ENCODE data around the gene UBE2J1. TPM values are rescaled to one million over a fixed set of nuclear protein-coding genes. Genes with fewer than 3 reads are reported as not detected.

The UBE2J1 gene
- total and polyA plus RNA-seq, 10 of the 15 experiments (the other 5 are each of a cell fraction or from before 2014, with no cell fraction given): 48.7 to 131 (median 90.0) TPM

GRCh38 chr6:89360415-89360999, 8.0 kb upstream of the UBE2J1 start:
- ChIA-PET CTCF (interaction anchor here (1.0 to 11.4 kb wide), 5 partner anchors 8 to 249 kb away, joined by 3 to 260 read pairs (median 9); partner anchors contain the start of gene UBE2J1), POLR2A (interaction anchor here (1.0 to 3.7 kb wide), 6 partner anchors 11 to 280 kb away, joined by 3 to 51 read pairs (median 4); partner anchors contain the start of genes LYRM2 and PNRC1), RAD21 (ENCODE audit: unreplicated experiment) (interaction anchor here (1.1 to 11.8 kb wide), 6 partner anchors 9 to 62 kb away, joined by 3 to 187 read pairs (median 9); partner anchors contain the start of gene UBE2J1), SMC1A (ENCODE audit: uncharacterized antibody, unreplicated experiment) (interaction anchor here (0.8 to 11.9 kb wide), 6 partner anchors 9 to 119 kb away, joined by 3 to 252 read pairs (median 10); partner anchors contain the start of gene UBE2J1)
- peak overlapping the region; percentile 74 for H2AFZ ChIP-seq (ENCODE audit: control insufficient read depth, low read depth, low read length)
- H3K27me3 ChIP-seq (replicated peaks in 1 of 2; ENCODE audit: control insufficient read depth in 2 of 2, insufficient read depth in 2 of 2, low read length in 1 of 2): no peaks in the 10 kb centered on the region
- peak overlapping the region; percentile 10; the same call in 1 of the 2 replicates for H3K4me3 ChIP-seq
- H3K9ac ChIP-seq (ENCODE audit: control insufficient read depth, insufficient read depth, low read length): peak overlapping the region; percentile 35
- 30% methylated on average over 2 of the region's 2 CpGs for WGBS (ENCODE audit: insufficient coverage, insufficient replicate concordance, low lambda C conversion rate, missing lambda C conversion rate)
- peak overlapping the region; percentile 77 for H3K4me2 ChIP-seq (ENCODE audit: control insufficient read depth, insufficient read depth)
- FAIRE-seq (peak; percentile 78), ATAC-seq (peak; percentile 77), DNase-seq (ENCODE audit: low read depth, low spot score) (no peak)
- no TSS peak for BruUV-seq (replicated peaks)
- intact Hi-C loops (cut with micrococcal nuclease; ENCODE audit: unreplicated experiment): no loop called here
- peaks cover 2% of the 10 kb centered on the region; the same call in 2 of the 3 replicates for H3K9me3 ChIP-seq (replicated peaks; ENCODE audit: control insufficient read depth, insufficient read depth, low read length)
- no peaks in the 10 kb centered on the region for H4K20me1 ChIP-seq (ENCODE audit: control insufficient read depth, insufficient read depth)
- H3K27ac ChIP-seq (ENCODE audit: control insufficient read depth, insufficient read depth): peak overlapping the region; percentile 90
- H3K4me1 ChIP-seq (ENCODE audit: control insufficient read depth, insufficient read depth, low read length): peaks cover 64% of the 10 kb centered on the region
- no peaks in the 10 kb centered on the region for H3K36me3 ChIP-seq (ENCODE audit: control insufficient read depth in 2 of 2, insufficient read depth in 2 of 2, low read length in 1 of 2)
- H3K79me2 ChIP-seq (ENCODE audit: control insufficient read depth, insufficient read depth, low read length): peaks cover 5% of the 10 kb centered on the region
- in situ Hi-C loops (cut with MboI): no loop called here
- TF ChIP-seq IRF4 (IDR thresholded peaks at IDR 0.05; ENCODE audit: low read depth, low read length) (peak; percentile 62; the same call in 1 of the 2 replicates), POLR2A (IDR thresholded peaks at IDR 0.05; ENCODE audit: low read depth, low read length) (no peak), BMI1 (IDR thresholded peaks at IDR 0.05; ENCODE audit: borderline replicate concordance) (no peak), MTA2 (IDR thresholded peaks at IDR 0.05; ENCODE audit: low read depth) (peak; percentile 75), JUNB (IDR thresholded peaks at IDR 0.05) (peak; percentile 87), IKZF1 (conservative IDR thresholded peaks at IDR 0.05) (no peak), CBX3 (IDR thresholded peaks at IDR 0.05; ENCODE audit: borderline replicate concordance, low read depth) (no peak), EED (IDR thresholded peaks at IDR 0.05; ENCODE audit: low read depth) (no peak), USF2 (IDR thresholded peaks at IDR 0.05; ENCODE audit: borderline replicate concordance, low read depth, low read length) (no peak), MEF2B (IDR thresholded peaks at IDR 0.05; ENCODE audit: partially characterized antibody, poor library complexity, severe bottlenecking) (peak; percentile 78), TARDBP (IDR thresholded peaks at IDR 0.05; ENCODE audit: borderline replicate concordance) (no peak), TCF12 (IDR thresholded peaks at IDR 0.05; ENCODE audit: low read depth, low read length) (no peak), NFXL1 (IDR thresholded peaks at IDR 0.05; ENCODE audit: borderline replicate concordance) (no peak), CEBPB (IDR thresholded peaks at IDR 0.05; ENCODE audit: borderline replicate concordance in 1 of 2, low read depth in 2 of 2, low read length in 2 of 2) (0 out of 4 replicates have a peak, but pooled peaks of 1 of the 2 experiments have one; percentile 1), BCL11A (IDR thresholded peaks at IDR 0.05; ENCODE audit: low read depth, low read length) (no peak), SIX5 (IDR thresholded peaks at IDR 0.05; ENCODE audit: low read depth, low read length, severe bottlenecking) (no peak), GATAD2B (conservative IDR thresholded peaks at IDR 0.05; ENCODE audit: low read depth) (no peak), NRF1 (conservative IDR thresholded peaks at IDR 0.05; ENCODE audit: low read depth, low read length) (no peak), MEF2A (IDR thresholded peaks at IDR 0.05; ENCODE audit: insufficient read depth, low read depth, low read length) (peak; percentile 89), NFIC (IDR thresholded peaks at IDR 0.05; ENCODE audit: low read depth, low read length) (peak; percentile 92), TBL1XR1 (IDR thresholded peaks at IDR 0.05; ENCODE audit: low read depth, low read length) (peak; percentile 55; the same call in 1 of the 2 replicates), NFYB (IDR thresholded peaks at IDR 0.05; ENCODE audit: insufficient read depth, low read depth, low read length) (no peak), CREM (IDR thresholded peaks at IDR 0.05; ENCODE audit: low read depth) (peak; percentile 32; the same call in 1 of the 2 replicates), IKZF2 (IDR thresholded peaks at IDR 0.05) (peak; percentile 43 to 52; a peak in 3 of 4 replicates), ASH2L (IDR thresholded peaks at IDR 0.05; ENCODE audit: borderline replicate concordance, low read depth) (0 out of 2 replicates have a peak, but pooled peaks have one; percentile 25), HCFC1 (IDR thresholded peaks at IDR 0.05; ENCODE audit: low read length) (no peak), NR2C2 (IDR thresholded peaks at IDR 0.05; ENCODE audit: borderline replicate concordance, control insufficient read depth, insufficient read length, low read depth) (no peak), RBBP5 (conservative IDR thresholded peaks at IDR 0.05) (no peak)
